Measurements from ENCODE around the gene KNDC1.

- TF ChIP-seq CTCF (IDR thresholded peaks at IDR 0.05) (no peak), EZH2 (IDR thresholded peaks at IDR 0.05; ENCODE audit: borderline replicate concordance, insufficient read depth, low read depth, low read length, poor library complexity, severe bottlenecking) (no peak)
Measured at GRCh38 chr10:133116455-133116854, 43.6 kb upstream of the KNDC1 start.
